HepG2 (cell line): Measurements from ENCODE around the gene REST.

Experiments used
- CREM ChIP-seq, 2 experiments: sonication (generic) in 1 of 2; formaldehyde crosslinking in 1 of 2; IDR thresholded peaks; 2 replicates each; pipeline versions ENCODE4 v1.4.0 to v1.6.1; 2016 to 2020; ENCODE audit warnings: antibody characterized with exemption in 1 of 2, mild to moderate bottlenecking in 1 of 2, missing genetic modification reagents in 1 of 2
- ESRRA ChIP-seq: sonication (generic); formaldehyde crosslinking; IDR thresholded peaks from 2 replicates; pipeline ENCODE4 v1.5.1; 2020; ENCODE audit warnings: mild to moderate bottlenecking, low read depth, missing genetic modification reagents
- POLR2A ChIP-seq, 2 experiments: IDR thresholded peaks; 2 replicates each; pipeline ENCODE4 v1.6.1; 2011; ENCODE audit warnings: low read depth in 2 of 2, low read length in 2 of 2, mild to moderate bottlenecking in 1 of 2, moderate library complexity in 1 of 2; ENCODE audit not compliant: insufficient read depth in 1 of 2
- U2AF1 ChIP-seq: fragments of 200-400 bp; formaldehyde crosslinking; optimal IDR thresholded peaks from 2 replicates; pipeline ENCODE3; 2017; ENCODE audit warnings: mild to moderate bottlenecking, low read depth, low read length
- ZSCAN20 ChIP-seq: sonication (generic); formaldehyde crosslinking; IDR thresholded peaks from 2 replicates; pipeline ENCODE4 v1.4.0; 2020; ENCODE audit warnings: missing genetic modification reagents, mild to moderate bottlenecking, borderline replicate concordance
- TF ChIP-seq, protein P1 (sequence below): sonication (generic); formaldehyde crosslinking; IDR thresholded peaks from 2 replicates; pipeline ENCODE4 v1.5.0; 2020; ENCODE audit warnings: mild to moderate bottlenecking, missing genetic modification reagents, moderate library complexity

- TF ChIP-seq ZSCAN20 (CRISPR knock-in tag) (no peak), U2AF1 (no peak), ESRRA (CRISPR knock-in tag) (no peak), CREM (IDR thresholded peaks at IDR 0.05) (no peak), CREM (CRISPR knock-in tag; IDR thresholded peaks at IDR 0.05) (no peak), POLR2A (IDR thresholded peaks at IDR 0.05; ENCODE audit: insufficient read depth in 1 of 2, low read depth in 2 of 2, low read length in 2 of 2) (no peak)
- TF ChIP-seq, protein P1, sequence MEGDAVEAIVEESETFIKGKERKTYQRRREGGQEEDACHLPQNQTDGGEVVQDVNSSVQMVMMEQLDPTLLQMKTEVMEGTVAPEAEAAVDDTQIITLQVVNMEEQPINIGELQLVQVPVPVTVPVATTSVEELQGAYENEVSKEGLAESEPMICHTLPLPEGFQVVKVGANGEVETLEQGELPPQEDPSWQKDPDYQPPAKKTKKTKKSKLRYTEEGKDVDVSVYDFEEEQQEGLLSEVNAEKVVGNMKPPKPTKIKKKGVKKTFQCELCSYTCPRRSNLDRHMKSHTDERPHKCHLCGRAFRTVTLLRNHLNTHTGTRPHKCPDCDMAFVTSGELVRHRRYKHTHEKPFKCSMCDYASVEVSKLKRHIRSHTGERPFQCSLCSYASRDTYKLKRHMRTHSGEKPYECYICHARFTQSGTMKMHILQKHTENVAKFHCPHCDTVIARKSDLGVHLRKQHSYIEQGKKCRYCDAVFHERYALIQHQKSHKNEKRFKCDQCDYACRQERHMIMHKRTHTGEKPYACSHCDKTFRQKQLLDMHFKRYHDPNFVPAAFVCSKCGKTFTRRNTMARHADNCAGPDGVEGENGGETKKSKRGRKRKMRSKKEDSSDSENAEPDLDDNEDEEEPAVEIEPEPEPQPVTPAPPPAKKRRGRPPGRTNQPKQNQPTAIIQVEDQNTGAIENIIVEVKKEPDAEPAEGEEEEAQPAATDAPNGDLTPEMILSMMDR (CRISPR knock-in tag) = no peak
These were observed 2.7 kb downstream of the REST start for GRCh38 chr4:56910172-56910967.
